Measurements from ENCODE around the gene PEBP1.

PEBP1 gene

GRCh38 chr12:118151755-118152154, 15.8 kb downstream of the PEBP1 start:
- no peak overlapping the region for H3K27ac Mint-ChIP-seq
- H3K4me1 Mint-ChIP-seq (ENCODE audit: low read depth): no peaks in the 10 kb centered on the region
- no peak overlapping the region for H3K4me3 Mint-ChIP-seq
- peaks cover 2% of the 10 kb centered on the region for H3K36me3 Mint-ChIP-seq
- H3K27me3 Mint-ChIP-seq: no peaks in the 10 kb centered on the region
- no peaks in the 10 kb centered on the region for H3K9me3 Mint-ChIP-seq (ENCODE audit: low read depth)

GRCh38 chr12:118160536-118160935, 24.6 kb downstream of the PEBP1 start:
- Mint-ChIP-seq H3K4me3 (no peak overlapping the region), H3K4me1 (ENCODE audit: low read depth) (peaks cover 9% of the 10 kb centered on the region), H3K9me3 (ENCODE audit: low read depth) (no peaks in the 10 kb centered on the region), H3K36me3 (peaks cover 9% of the 10 kb centered on the region), H3K27me3 (no peaks in the 10 kb centered on the region), H3K27ac (no peak overlapping the region)

DNA sequence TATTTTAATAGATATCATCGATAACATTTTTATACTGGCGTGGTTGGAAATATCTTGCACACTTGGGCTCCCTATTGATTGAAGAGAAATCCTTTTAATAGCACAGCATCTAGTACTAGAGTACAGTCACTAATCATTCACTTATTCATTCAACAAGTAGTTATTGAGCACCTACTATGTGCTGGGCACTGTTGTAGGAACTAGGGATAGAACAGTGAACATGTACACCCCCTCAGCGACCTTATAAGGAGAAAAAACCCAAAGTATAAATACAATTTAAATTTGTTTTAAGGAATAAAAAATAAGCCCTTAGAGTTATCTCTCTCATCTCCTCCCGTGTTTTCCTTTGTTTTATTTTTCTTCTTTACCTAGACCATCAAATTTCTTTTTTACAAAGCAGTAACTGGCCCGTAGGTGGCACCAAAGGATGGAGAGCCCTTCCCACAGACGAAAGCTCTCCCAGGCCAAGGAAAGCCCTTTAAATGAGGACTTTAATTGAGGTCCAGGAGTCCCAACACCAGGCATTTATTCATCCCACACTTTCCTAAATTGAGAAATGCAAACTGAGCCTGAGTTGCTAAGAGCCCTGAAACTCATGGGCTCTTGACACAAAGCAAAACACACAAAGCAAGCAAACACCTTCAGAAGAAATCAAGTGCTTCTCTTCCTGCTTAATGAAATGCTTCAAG, 29.0 kb downstream of the PEBP1 start:
- Mint-ChIP-seq H3K27me3 (no peaks in the 10 kb centered on the region), H3K9me3 (ENCODE audit: low read depth) (no peaks in the 10 kb centered on the region)

DNA sequence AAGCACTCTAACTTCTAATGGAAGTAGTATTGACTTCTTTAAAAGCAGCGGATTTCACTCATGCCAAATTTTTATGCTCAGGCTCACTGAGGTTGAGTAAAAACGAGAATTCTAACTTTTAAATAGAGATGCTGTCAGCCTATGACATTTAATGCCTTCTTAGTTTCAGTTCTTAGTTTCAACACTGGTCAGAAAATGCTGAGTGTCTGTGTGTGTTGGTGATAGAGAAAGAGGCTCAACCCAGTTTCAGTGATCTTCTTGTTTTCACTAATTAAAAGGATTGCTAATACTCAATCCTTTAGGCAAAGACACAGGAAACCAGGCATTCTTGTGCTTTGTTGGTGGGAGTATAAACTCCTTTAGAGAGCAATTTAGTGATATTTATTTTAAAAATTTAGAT, 31.0 kb downstream of the PEBP1 start:
- peaks cover 15% of the 10 kb centered on the region for H3K36me3 Mint-ChIP-seq
- peaks cover 12% of the 10 kb centered on the region for H3K4me1 Mint-ChIP-seq (ENCODE audit: low read depth)
- no peaks in the 10 kb centered on the region for H3K27me3 Mint-ChIP-seq
- H3K9me3 Mint-ChIP-seq (ENCODE audit: low read depth): no peaks in the 10 kb centered on the region
- H3K27ac Mint-ChIP-seq: no peak overlapping the region
- H3K4me3 Mint-ChIP-seq: no peak overlapping the region

More for the DNA sequence above, 29.0 kb downstream of the PEBP1 start:
- Mint-ChIP-seq H3K27ac (no peak overlapping the region), H3K36me3 (peaks cover 9% of the 10 kb centered on the region), H3K4me3 (no peak overlapping the region), H3K4me1 (ENCODE audit: low read depth) (peaks cover 12% of the 10 kb centered on the region)

DNA sequence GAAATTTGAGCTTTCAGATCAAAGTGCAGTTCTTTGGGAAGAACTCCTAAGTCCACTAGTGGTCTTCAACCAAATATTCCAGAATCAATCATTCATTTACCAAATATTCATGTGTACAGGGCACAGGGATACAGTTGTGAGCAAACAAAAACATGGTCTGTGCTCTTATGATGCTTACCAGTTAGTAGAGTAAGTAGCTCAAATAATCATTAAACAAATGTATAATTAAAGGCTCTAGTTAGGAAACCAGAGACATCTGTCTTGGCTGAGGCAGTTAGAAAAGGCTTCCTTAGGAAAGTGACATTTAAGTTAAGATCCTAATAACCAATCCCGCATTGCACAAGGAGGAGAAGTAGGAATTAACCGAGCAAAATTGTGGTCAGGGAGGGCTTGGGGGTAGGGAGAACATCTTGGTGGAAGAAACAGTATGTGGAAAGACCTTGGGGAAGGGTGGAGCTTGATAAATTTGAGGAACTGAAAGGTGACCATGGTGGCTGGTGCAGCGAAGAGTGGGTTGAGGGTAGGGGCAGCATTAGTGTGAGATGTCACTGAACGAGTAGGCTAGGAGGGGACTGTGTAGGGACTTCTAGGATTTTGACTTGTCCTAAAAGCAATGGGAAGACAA, 40.0 kb downstream of the PEBP1 start:
- Mint-ChIP-seq H3K27ac (no peak overlapping the region), H3K4me3 (no peak overlapping the region), H3K36me3 (peaks cover 20% of the 10 kb centered on the region)

GRCh38 chr12:118183155-118183554, 47.2 kb downstream of the PEBP1 start:
- no peaks in the 10 kb centered on the region for H3K9me3 Mint-ChIP-seq (ENCODE audit: low read depth)
- peak overlapping the region; percentile 10 for H3K27ac Mint-ChIP-seq
- H3K4me3 Mint-ChIP-seq: no peak overlapping the region
- H3K4me1 Mint-ChIP-seq (ENCODE audit: low read depth): peaks cover 19% of the 10 kb centered on the region
- H3K36me3 Mint-ChIP-seq: no peaks in the 10 kb centered on the region
- H3K27me3 Mint-ChIP-seq: no peaks in the 10 kb centered on the region

More for the DNA sequence above, 40.0 kb downstream of the PEBP1 start:
- Mint-ChIP-seq H3K4me1 (ENCODE audit: low read depth) (no peaks in the 10 kb centered on the region), H3K9me3 (ENCODE audit: low read depth) (no peaks in the 10 kb centered on the region), H3K27me3 (no peaks in the 10 kb centered on the region)

GRCh38 chr12:118183711-118184110, 47.8 kb downstream of the PEBP1 start:
- no peaks in the 10 kb centered on the region for H3K36me3 Mint-ChIP-seq
- peaks cover 19% of the 10 kb centered on the region for H3K4me1 Mint-ChIP-seq (ENCODE audit: low read depth)
- H3K9me3 Mint-ChIP-seq (ENCODE audit: low read depth): no peaks in the 10 kb centered on the region
- H3K4me3 Mint-ChIP-seq: no peak overlapping the region
- no peak overlapping the region for H3K27ac Mint-ChIP-seq
- no peaks in the 10 kb centered on the region for H3K27me3 Mint-ChIP-seq

- peaks cover 2% of the 10 kb centered on the region for H3K36me3 Mint-ChIP-seq
- peaks cover 19% of the 10 kb centered on the region for H3K4me1 Mint-ChIP-seq (ENCODE audit: low read depth)
- H3K4me3 Mint-ChIP-seq: no peak overlapping the region
- no peaks in the 10 kb centered on the region for H3K27me3 Mint-ChIP-seq
- H3K9me3 Mint-ChIP-seq (ENCODE audit: low read depth): no peaks in the 10 kb centered on the region
- peak overlapping the region; percentile 72 for H3K27ac Mint-ChIP-seq
Measured at GRCh38 chr12:118185602-118186397, 49.9 kb downstream of the PEBP1 start.

GRCh38 chr12:118187751-118188435, 52.0 kb downstream of the PEBP1 start:
- Mint-ChIP-seq H3K4me3 (no peak overlapping the region), H3K27me3 (no peaks in the 10 kb centered on the region), H3K9me3 (ENCODE audit: low read depth) (no peaks in the 10 kb centered on the region), H3K4me1 (ENCODE audit: low read depth) (peaks cover 14% of the 10 kb centered on the region), H3K27ac (peak overlapping the region; percentile 72), H3K36me3 (peaks cover 2% of the 10 kb centered on the region)

DNA sequence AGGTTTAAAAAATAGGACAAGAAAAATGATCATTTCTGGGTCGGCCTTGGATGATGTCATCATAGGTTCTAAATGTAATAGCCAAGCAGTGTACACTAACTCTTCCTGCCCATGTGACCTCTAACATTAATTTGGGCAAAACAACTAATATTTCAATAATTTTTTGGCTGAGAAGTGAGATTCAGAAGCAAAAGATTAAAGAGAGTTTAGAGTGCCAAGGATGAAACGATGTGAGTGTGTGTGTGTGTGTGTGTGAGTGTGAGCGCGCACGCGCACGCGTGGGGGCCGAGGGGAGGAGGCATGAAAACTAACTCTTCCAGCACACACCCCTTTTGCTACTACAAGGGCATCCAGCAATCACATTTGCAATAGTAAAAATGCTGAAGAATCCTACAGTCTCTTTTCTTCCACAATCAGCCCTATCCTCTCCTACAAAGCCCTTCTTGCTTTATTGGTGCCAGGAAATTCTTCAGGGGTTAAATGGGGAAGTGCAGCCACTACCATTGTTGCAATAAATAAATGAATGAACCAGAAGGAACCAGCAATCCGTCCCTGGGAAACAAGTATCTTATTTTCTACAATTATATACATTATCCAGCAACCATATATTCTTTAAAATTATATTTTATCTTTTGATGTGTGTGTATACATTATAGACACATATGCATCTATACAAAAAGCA, 52.9 kb downstream of the PEBP1 start:
- peak overlapping the region; percentile 34 for H3K27ac Mint-ChIP-seq
- no peaks in the 10 kb centered on the region for H3K27me3 Mint-ChIP-seq
- no peak overlapping the region for H3K4me3 Mint-ChIP-seq
- peaks cover 2% of the 10 kb centered on the region for H3K36me3 Mint-ChIP-seq
- peaks cover 12% of the 10 kb centered on the region for H3K4me1 Mint-ChIP-seq (ENCODE audit: low read depth)
- H3K9me3 Mint-ChIP-seq (ENCODE audit: low read depth): no peaks in the 10 kb centered on the region

- H3K4me3 Mint-ChIP-seq: no peak overlapping the region
- H3K27ac Mint-ChIP-seq: no peak overlapping the region
- peaks cover 5% of the 10 kb centered on the region for H3K36me3 Mint-ChIP-seq
- H3K4me1 Mint-ChIP-seq (ENCODE audit: low read depth): peaks cover 12% of the 10 kb centered on the region
- no peaks in the 10 kb centered on the region for H3K27me3 Mint-ChIP-seq
- no peaks in the 10 kb centered on the region for H3K9me3 Mint-ChIP-seq (ENCODE audit: low read depth)
Measured at GRCh38 chr12:118189741-118190191, 53.8 kb downstream of the PEBP1 start.

GRCh38 chr12:118190266-118190665, 54.3 kb downstream of the PEBP1 start:
- no peak overlapping the region for H3K4me3 Mint-ChIP-seq
- H3K27me3 Mint-ChIP-seq: no peaks in the 10 kb centered on the region
- no peaks in the 10 kb centered on the region for H3K9me3 Mint-ChIP-seq (ENCODE audit: low read depth)
- H3K4me1 Mint-ChIP-seq (ENCODE audit: low read depth): peaks cover 12% of the 10 kb centered on the region
- H3K27ac Mint-ChIP-seq: no peak overlapping the region
- peaks cover 5% of the 10 kb centered on the region for H3K36me3 Mint-ChIP-seq

GRCh38 chr12:118193477-118193876, 57.6 kb downstream of the PEBP1 start:
- Mint-ChIP-seq H3K4me3 (no peak overlapping the region), H3K27ac (no peak overlapping the region), H3K9me3 (ENCODE audit: low read depth) (no peaks in the 10 kb centered on the region), H3K36me3 (peaks cover 9% of the 10 kb centered on the region), H3K27me3 (no peaks in the 10 kb centered on the region), H3K4me1 (ENCODE audit: low read depth) (no peaks in the 10 kb centered on the region)

DNA sequence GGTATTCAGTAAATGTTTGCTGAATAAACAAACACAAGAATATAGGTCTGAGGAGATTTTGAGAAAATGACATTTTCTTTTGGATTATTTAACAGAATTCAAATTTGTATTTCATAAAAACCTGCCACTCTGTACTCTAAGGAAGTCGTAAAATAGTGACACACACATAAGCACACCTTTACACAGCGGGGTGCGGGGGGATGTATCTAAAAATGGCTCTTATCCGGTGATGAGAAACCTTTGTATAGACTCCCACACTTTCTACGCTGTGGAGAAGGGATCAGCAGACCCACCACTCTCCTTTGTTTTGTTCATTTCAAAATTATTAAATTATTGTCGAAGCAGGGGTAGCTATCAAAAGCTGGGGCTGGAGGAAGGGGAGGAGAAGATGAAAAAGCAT, 58.0 kb downstream of the PEBP1 start:
- peaks cover 11% of the 10 kb centered on the region for H3K36me3 Mint-ChIP-seq
- no peaks in the 10 kb centered on the region for H3K4me1 Mint-ChIP-seq (ENCODE audit: low read depth)
- peak overlapping the region; percentile 23 for H3K27ac Mint-ChIP-seq

More for the DNA sequence above, 58.0 kb downstream of the PEBP1 start:
- no peak overlapping the region for H3K4me3 Mint-ChIP-seq
- H3K27me3 Mint-ChIP-seq: no peaks in the 10 kb centered on the region
- H3K9me3 Mint-ChIP-seq (ENCODE audit: low read depth): no peaks in the 10 kb centered on the region
